NT2/D1 (cell line): Measurements from ENCODE around the gene SPEN.

Experiments used
- SUZ12 ChIP-seq: IDR thresholded peaks from 2 replicates; pipeline ENCODE4 v1.6.1; 2011; ENCODE audit not compliant: insufficient read length, insufficient read depth; ENCODE audit errors: extremely low read depth
- YY1 ChIP-seq: IDR thresholded peaks from 2 replicates; pipeline ENCODE4 v1.6.1; 2011; ENCODE audit not compliant: insufficient read length, insufficient read depth
- ZNF274 ChIP-seq: IDR thresholded peaks from 2 replicates; pipeline ENCODE4 v1.6.1; 2011; ENCODE audit warnings: mild to moderate bottlenecking, low read depth, low read length

- TF ChIP-seq YY1 (no peak), ZNF274 (no peak), SUZ12 (no peak)
Observed at GRCh38 chr1:15969321-15969880, 121.9 kb downstream of the SPEN start.
